Left ventricle myocardium superior (tissue), 1 donor: ENCODE results near the gene STOML2. TPM values are rescaled to one million over a fixed set of nuclear protein-coding genes. Genes with fewer than 3 reads are reported as not detected.
A peak's percentile ranks its signal among the peaks of the same experiment; 100 is the strongest.

Source experiments
- ATAC-seq: fragments of 200-7000 bp; cut with Tn5 transposase; one replicate; pipeline ENCODE4 v1.9.1; 2020; ENCODE audit warnings: mild to moderate bottlenecking, moderate library complexity
- DNase-seq: peaks from one replicate; pipeline ENCODE4 v3.0.0-alpha.2; 2020
- intact Hi-C: fragments of 100-400 bp; cut with micrococcal nuclease; formaldehyde crosslinking; loops from one replicate; pipeline ENCODE4 v1.11.0; 2022
- total RNA-seq: library from RNA; stranded (reverse); fragmentation: NEBNext Ultra II Directional; extraction: Animal tissue kit (Norgen Biotek cat#: 25700); gene quantifications from one replicate; pipeline ENCODE4 v1.2.1, GENCODE V29; 2021
- donor health status: DM: no; HTN: yes; CAD: no; lungs with severe emphysema.

STOML2 gene
- total RNA-seq, 1 donor from 2014 or later, result 150 TPM

DNA sequence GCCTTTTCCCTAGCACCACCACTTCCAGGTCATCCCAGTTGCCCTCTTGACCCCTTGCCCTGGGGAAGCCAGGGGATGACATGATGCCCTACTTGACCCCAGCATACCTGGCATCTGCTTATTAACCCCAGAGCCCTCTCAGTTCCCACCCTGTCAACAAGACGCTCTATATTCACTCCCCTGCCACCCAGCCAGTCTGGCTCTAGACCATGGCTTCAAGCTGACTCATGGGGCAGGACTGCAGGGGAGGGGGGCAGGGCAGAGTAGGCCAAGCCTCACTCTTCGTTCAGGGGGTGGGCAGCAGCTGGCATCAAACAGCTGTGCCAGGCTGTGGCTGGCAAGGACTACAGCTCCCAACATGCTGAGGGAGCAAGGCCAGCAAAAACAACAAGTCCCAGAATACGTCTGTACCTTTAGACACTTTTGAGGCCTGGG, 7.4 kb upstream of the STOML2 start:
- DNase-seq (no peak), ATAC-seq (no peak)
- intact Hi-C loops, result loop anchor here (10.0 kb wide), 1 partner anchor 364 kb away; no protein-coding TSS in a partner anchor

DNA sequence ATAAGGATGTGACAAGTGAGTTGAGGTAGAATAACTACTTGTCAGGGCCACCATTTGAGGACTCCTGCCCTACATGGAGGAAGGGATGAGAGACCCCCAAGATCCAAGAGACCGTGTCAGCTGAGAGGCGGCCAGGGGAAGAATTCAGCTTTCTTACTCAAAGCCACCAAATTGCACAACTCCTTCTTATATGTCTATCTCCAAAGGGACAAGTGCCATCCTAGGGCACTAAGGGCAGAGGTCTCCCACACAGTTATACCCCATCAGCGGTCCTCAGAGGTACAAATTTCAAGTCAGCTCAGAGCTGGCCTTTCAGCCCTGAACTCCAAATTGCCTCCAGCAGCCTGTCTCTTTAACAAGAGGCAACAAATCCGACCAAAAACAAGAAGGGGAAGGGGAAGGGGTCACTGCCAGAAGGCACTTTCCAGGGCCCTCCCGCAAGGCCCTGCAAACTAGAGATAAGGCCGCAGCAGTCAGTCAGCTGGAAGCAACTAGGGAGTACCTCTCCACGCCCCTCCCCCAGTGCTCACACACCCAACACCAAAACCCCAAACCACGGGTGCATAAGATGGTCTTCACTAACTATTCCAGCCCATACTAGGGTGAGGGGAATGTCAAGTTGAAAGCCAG, 6.1 kb upstream of the STOML2 start:
- intact Hi-C loops, result no loop called here

DNA sequence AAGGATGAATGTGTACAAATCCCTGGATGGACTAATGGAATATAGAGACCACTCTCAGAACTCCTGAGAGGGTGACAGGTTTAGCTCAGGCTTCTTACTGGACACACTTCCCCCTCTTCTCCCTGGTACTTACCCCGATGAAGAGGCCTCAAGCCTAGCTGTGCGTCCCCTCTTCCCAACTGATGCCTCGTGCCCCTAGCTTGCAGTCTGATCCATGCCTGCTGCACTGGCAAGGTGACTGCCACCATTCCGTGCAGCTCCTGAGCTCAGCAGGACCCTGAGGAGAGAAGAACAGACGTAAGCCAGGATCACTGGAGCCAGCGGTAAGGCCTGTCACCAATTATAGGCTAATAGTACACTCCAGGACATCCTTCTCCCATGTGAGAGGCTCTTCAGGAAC, 5.5 kb upstream of the STOML2 start:
- intact Hi-C loops, result no loop called here
- ATAC-seq (no peak), DNase-seq (no peak)

More for the DNA sequence above, 6.1 kb upstream of the STOML2 start:
- no peak for ATAC-seq
- no peak for DNase-seq

DNA sequence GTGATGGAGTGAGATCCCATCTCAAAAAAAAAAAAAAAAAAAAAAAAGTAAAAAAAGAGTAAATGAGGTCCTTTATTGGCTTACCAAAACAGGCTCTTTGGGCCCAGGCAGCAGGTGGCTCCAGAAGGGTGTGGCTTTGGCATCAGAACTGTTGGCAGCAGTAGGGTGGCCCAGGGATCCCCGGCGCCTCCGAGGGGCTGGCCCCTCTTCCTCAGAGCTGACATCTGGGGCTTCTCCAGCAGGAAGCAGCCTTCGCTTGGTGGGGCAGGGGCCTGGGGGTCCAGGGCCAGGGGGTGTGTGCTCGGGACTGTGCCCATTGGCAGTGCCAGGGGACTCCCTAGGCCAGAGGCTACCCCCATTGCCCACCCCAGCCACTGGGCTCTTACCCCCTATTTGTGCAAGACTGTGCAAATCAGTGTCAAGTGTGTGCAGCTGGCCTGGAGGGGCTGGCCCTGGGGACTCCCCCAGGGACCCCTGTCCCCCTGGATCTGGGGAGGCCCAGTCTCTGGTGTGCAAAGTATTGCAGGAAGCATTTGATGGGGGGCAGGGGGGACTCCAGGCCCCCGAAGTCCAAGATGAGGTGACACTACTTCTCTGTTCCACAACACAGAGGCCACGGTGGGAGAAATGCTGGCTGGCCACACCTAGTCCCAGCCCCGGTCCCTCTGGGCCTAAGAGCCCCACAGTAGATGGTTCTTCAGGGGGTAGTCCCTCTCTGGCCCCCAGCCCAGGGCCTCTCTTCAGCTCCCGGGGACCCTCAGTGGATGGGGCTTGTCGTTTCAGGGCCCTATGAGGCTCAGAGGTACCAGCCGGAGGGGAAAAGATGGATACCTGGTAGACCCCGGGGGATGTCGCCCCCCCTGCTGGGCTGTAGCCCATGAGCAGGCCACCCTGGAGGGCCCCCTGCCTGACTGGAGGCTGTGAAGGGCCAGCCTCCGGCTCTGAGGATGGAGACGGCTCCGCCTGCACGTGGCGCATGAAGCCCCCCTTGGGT, 4.7 kb upstream of the STOML2 start:
- intact Hi-C loops, result no loop called here
- DNase-seq, result no peak
- no peak for ATAC-seq

DNA sequence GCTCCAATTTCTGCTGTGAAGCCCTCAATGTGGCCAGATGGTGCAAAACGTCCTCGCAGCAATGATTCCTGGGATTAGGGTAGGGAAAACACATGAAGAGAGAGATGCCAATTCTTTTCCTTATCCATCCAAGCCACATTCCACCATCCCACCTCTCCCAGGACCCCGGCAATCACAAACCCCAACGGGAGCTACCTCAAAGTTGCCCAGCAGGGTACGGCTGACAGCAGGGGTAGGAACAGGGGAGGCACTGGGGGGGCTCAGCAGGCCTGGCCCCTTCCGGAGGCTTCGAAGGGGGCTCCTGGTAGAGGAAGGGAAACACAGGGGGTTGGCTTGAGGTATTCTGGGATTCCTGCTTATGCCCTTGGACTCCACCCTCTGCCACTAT, 3.4 kb upstream of the STOML2 start:
- intact Hi-C loops, result no loop called here
- no peak for ATAC-seq
- no peak for DNase-seq

DNA sequence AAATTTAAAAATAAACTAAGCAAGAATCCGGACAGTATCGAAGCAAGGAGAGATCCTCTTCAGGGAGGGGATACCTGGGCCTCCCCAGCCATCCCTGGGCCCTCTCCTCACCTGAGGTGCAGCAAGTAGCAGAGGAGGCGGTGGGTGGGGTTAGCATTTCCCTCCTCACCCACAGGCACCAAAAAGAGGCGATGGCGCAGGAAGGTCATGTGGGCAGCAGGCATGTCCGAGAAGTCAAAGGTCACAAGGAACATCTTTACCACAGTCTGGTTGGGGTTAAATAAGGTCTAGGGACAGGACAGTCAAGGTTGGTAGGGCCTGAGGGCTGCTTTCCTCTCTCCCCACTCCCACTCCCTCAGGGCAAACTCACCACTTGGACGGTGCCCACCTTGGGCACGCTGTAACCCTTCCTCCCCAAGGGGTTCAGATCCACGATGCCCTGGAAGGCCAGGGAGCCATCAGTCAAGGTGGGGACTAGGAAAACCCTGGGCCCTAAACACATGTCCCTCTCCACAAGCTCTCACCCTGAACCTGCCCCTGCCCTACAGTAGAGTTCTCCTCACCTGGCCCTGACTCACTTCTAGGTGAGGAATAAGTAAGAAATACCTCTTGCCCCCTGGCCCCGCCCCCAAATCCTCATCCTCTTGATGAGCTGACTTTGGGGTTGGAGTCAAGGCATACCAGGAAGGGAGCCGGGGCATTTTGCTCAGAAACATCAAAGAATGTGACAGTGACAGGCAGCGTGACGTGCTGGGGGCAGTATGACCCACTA, 2.8 kb upstream of the STOML2 start:
- ATAC-seq, result no peak
- DNase-seq, result no peak
- intact Hi-C loops, result no loop called here

DNA sequence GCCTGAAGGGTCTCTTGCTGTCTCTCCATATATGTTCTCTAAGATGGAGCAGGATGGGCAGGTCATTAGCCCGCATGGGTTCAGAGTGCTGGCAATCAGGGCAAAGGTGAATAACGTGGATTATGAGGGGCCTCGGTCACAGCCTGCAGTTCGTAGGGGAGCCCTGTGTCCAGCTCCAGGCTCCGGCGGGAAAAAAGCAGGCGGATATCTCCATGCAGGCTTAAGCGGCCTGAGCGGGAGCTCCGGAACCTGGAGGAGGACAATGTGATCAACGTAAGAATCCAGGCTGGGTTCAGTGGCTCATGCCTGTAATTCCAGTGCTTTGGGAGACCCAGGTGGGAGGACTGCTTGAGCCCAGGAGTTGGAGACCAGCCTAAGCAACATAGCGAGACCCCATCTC, 2.2 kb upstream of the STOML2 start:
- no peak for DNase-seq
- intact Hi-C loops, result no loop called here
- ATAC-seq, result no peak

DNA sequence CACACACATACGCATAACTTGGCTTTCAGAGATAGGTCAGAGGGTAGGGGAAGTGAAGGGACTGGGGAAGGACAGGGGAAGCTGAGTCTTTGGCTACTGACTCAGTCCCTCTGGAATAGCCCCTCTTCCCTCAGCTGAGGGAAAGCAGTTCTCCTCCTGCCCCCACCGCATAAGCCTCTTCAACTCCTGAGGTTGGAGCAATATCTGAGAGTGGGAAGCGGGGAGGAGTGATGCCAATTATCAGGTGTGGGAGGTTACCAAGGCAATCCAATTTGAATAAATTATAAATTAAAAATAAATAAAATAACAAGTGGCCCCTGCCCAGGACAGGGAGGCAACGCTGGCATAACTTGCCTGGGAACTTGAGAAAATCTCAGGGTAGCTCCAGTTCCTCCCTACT, 1.7 kb upstream of the STOML2 start:
- intact Hi-C loops, result no loop called here
- no peak for ATAC-seq

GRCh38 chr9:35103660-35104191, 795 bp upstream of the STOML2 start:
- no peak for ATAC-seq
- intact Hi-C loops, result no loop called here

More for the DNA sequence above, 1.7 kb upstream of the STOML2 start:
- DNase-seq, result no peak

GRCh38 chr9:35102465-35102768, 514 bp downstream of the STOML2 start:
- DNase-seq (no peak), ATAC-seq (peak; percentile 41)
- intact Hi-C loops, result no loop called here

More at GRCh38 chr9:35103660-35104191, 795 bp upstream of the STOML2 start:
- DNase-seq, result no peak

DNA sequence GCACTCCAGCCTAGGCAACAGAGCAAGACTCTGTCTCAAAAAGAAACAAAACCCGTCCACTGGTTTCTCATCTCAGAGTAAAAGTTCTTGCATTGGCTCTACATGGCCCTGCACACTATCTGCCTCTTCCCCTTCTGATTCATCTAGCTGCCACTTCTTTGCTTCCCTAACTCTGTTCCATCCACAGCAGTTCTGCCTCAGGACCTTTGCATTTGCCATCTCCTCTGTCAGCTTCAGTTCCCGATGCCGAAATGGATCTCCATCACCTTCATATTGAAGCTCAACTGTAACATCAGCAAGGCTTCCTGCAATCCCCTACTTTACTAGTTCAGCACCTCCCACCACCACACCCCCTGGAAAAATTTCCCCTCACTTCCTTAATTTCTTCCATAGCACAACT, 5.4 kb downstream of the STOML2 start:
- intact Hi-C loops, result no loop called here
- ATAC-seq, result no peak
- DNase-seq, result no peak

DNA sequence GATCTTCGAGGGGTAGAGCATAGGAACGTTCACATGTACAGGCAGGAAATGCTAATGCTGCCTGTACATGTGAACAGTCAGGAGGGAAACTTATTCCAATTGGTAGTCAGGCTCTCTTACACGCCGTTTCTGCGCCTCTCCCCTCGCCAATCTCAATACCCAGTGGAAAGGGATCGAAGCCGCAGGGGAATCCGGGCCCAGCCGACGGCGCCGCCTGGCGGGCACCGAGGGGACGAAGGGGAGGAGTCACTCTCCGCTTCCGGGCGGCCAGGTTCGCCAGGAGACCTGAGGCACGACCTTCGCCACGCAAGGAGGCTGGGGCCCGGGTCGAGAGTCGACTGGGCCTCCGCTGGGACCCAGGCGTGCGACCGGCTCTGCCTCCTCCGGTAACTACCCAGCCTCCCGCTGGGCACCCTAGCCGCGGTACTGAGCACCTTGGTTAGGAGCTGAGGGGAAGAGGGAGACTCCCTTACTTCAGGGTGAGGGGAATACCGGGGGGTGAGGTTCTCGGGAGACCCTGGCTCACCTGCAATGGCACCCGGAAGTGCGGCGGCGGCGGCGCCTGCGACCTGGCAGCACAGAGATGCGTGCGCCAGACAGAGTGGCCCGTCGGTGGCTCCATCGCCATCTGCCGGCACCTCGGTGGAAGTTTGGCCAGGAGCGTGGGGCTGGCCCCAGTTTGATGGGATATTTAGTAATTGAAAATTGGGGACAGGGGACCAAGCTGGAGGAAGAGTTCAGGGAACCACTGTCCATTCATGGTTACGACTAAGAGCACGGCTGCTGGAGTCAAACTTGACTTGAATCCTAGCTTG, 6.7 kb downstream of the STOML2 start, which contains the start of gene PIGO:
TSS of gene PIGO (minus strand) at position 557 of the 815 bp plus-strand sequence. CDS start 1,026 bp downstream, outside the sequence.
- DNase-seq (peak; percentile 94), ATAC-seq (peak; percentile 94)
- intact Hi-C loops, result no loop called here

DNA sequence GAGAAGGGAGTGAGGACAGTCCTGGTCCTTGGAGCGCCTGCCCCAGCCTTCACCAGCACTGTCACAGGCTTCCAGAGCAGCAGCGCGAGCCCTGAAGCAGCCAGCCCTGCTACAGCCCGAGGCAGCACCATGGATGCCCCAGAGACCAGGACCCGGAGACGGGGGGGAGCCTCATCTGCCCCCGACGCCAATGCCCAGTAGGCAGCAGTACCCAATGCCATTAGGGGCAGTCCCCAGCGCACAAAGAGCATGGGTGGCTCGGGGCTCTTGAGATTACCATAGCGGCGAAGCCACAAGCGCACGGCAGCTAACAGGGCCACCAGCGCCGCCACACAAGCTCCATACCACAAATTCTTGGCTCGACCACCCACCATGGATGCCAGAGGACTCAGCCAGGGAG, 11.4 kb downstream of the STOML2 start:
- ATAC-seq, result no peak
- intact Hi-C loops, result no loop called here
- no peak for DNase-seq

DNA sequence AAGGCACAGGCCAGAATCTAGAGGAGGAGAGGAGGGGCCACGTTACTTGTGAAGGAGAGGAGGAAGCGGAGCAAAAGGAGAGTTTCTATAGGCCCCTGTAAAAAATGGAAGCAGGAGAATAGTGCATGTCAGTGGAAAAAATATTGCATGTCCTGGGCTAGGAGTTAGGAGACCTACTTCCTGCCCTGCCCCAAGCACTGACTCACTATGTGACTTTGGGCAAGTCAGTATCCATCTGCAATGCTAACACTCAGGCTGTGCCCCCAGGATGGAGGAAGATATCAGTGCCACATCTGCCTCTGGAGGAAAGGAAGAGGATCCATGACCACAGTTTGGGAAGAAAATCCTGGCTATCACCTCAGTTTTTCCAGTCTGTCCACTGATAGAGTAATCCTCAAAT, 13.5 kb downstream of the STOML2 start:
- intact Hi-C loops, result no loop called here
- no peak for DNase-seq
- no peak for ATAC-seq

DNA sequence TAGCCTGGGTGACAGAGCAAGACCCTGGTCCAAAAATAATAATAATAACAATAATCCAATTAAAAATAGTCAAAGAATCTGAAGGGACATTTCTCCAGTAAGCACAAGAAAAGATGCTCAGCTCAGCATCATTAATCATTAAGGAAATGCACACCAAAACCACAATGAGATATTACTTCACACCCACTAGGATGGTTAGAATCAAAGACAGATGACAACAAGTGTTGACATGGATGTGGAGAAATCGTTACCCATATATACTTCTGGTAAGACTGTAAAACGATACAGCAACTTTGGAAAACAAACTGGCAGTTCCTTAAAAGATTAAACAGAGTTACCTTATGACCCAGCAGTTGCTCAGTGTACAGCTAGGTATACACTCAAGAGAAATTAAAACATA, 17.9 kb downstream of the STOML2 start:
- no peak for ATAC-seq
- intact Hi-C loops, result no loop called here
- no peak for DNase-seq

DNA sequence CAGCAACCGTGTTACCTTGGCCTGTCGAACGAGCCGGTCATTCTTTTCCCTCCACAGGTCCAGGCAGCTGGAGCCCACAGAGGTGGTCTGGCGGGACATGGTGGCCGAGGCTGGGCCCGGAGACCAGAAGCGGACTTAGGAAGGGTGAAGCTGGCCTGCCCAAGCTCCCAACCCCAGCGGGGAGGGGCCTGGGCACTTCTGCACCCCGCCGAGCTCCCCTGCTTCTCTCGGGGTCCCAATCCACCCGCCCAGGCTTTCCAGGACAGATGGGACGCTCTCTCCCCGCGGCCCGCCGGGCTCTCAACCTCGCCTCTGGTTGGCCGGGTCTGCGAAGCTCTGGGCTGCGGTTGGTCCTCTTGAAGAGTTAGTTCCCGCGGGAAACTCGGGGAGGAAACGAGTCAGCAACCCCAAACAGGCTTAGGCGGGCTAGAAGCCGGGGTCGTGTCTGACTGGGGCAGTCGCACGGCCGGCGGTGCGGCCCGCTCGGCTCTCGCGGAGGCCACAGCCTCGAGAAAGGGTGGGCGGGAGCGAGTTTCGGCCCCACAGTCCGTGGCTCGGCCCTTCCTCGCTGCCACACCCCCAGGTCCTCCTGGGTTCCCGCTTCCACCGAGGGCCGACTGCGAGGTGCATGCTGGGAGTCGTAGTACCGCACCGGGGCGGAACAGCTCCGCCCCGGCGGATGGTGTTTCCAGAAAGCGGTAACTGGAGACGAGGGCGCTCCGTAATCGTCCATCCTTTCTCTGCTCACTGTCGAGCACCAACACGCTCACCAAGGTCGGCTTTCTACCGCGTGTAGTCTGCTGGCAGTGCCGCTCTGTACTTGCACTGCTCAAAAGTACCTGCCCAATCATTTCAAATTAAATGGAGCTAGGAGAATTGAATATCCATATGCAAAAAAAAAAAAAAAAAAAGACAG, 23.2 kb downstream of the STOML2 start, which contains the start of gene FANCG:
TSS of gene FANCG (minus strand) at position 517 of the 916 bp plus-strand sequence. CDS start at position 99, 418 bp downstream.
- intact Hi-C loops, result no loop called here
- peak; percentile 98 for ATAC-seq
- DNase-seq, result peak; percentile 94

DNA sequence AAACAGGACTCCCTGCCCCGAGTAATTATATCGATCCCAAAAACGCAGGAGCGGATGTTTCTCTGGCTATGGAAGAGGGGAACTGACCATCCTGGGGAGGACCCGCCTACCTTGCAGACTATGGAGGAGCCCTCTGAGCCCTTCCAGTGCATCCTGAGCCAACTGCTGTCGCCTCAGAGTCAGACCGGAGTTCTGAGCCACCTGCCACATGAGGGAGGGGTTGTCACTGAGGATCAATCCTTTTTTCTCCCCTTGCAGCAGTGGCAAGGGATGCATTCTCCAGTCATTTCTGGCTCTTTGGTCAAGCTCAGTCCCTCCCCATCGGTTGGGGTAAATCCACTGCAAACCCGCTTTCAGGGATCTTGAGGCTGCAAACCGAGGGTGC, 23.9 kb downstream of the STOML2 start:
- intact Hi-C loops, result no loop called here
- ATAC-seq, result no peak
- no peak for DNase-seq

- intact Hi-C loops, result no loop called here
- ATAC-seq (no peak), DNase-seq (no peak)
Measured at GRCh38 chr9:35078066-35078465, 24.9 kb downstream of the STOML2 start.
